Endothelial cell of umbilical vein (primary cell): Measurements from ENCODE around the gene AGA.

Experiments used
- CTCF ChIP-seq, 2 donors: IDR thresholded peaks; 1 replicate in 1 of 2; 2 replicates in 1 of 2; pipeline ENCODE4 v1.5.1; 2011; ENCODE audit warnings: low read length in 2 of 2, mild to moderate bottlenecking in 2 of 2, moderate library complexity in 2 of 2, control low read depth in 1 of 2, inconsistent platforms in 1 of 2, low read depth in 1 of 2; ENCODE audit not compliant: insufficient read depth in 1 of 2; ENCODE audit errors: extremely low read depth in 1 of 2
- EZH2 ChIP-seq: IDR thresholded peaks from 2 replicates; pipeline ENCODE4 v1.6.1; 2012; ENCODE audit warnings: borderline replicate concordance, low read depth, mild to moderate bottlenecking, moderate library complexity, low read length, inconsistent platforms; ENCODE audit not compliant: severe bottlenecking
- MAX ChIP-seq: IDR thresholded peaks from 2 replicates; pipeline ENCODE4 v1.6.1; 2011; ENCODE audit not compliant: insufficient read depth, insufficient read length
- POLR2A ChIP-seq: IDR thresholded peaks from 2 replicates; pipeline ENCODE4 v1.6.1; 2012; ENCODE audit warnings: low read depth, mild to moderate bottlenecking, control low read depth, low read length
- POLR2AphosphoS5 ChIP-seq: IDR thresholded peaks from 2 replicates; pipeline ENCODE4 v1.6.1; 2012; ENCODE audit warnings: low read depth, mild to moderate bottlenecking, control low read depth, low read length, moderate library complexity; ENCODE audit not compliant: insufficient read depth

- TF ChIP-seq CTCF (IDR thresholded peaks at IDR 0.05; ENCODE audit: extremely low read depth in 1 of 2, insufficient read depth in 1 of 2, low read depth in 1 of 2, low read length in 2 of 2): no peak
- TF ChIP-seq POLR2AphosphoS5: no peak
- TF ChIP-seq MAX: no peak
- TF ChIP-seq POLR2A: no peak
- TF ChIP-seq EZH2: no peak
Observed at GRCh38 chr4:177448850-177449249, 6.6 kb upstream of the AGA start.
